ENCODE data around the gene GCAT.

The GCAT gene

DNA sequence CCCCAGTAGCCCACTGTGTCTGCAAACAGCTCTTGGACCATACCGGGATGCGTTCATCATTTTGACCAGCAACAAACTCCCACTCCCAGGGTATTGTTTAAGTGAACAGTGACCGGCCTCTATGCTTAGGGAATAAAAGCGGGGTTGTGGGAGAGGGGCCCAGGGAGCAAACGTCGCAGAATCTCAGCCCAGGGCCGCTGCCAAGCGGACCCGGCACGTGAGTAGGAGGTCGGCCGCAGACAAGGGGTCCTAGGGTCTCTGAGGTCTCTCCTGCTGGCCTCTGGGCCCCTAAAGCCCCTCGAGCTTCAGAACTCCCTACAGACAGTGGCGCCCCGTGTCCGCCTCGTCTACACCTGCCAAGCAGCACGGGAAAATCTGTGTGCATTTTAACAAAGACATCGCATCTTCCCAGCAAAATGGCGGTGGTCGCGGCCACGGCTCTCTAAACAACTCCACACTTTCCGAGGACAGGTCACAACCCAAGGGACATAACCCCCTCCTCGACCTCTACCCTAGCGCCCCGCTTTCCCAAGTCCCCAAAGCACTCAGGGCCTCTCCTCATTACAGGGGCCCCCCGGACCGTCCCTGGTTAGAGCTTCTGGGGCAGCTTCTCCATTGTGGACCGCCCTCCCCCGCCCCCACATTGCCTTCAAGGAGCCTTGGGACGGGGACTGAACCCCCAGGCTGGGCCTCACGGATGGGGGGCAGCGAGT is 3.9 kb upstream of the GCAT start:
- no peak for DNase-seq (ENCODE audit: low read depth, low spot score)
- Histone ChIP-seq H3K27ac (no peak overlapping the region), H3K9ac (ENCODE audit: insufficient read length) (peak overlapping the region; percentile 84), H3K4me3 (peak overlapping the region; percentile 79; the same call in 1 of the 2 replicates), H3K36me3 (ENCODE audit: insufficient read depth, low read length) (no peaks in the 10 kb centered on the region), H3K9me3 (ENCODE audit: low read depth, low read length) (no peaks in the 10 kb centered on the region)
- no peak for TF ChIP-seq FOXP2 (optimal IDR thresholded peaks at IDR 0.05; ENCODE audit: control extremely low read depth, extremely low read length, insufficient read depth)
- TF ChIP-seq EZH2 (IDR thresholded peaks at IDR 0.05) = no peak
- TF ChIP-seq POLR2AphosphoS5 (IDR thresholded peaks at IDR 0.05; ENCODE audit: borderline replicate concordance, low read depth, low read length) = no peak

GRCh38 chr22:37804352-37804880 is 3.3 kb upstream of the GCAT start:
- Histone ChIP-seq H3K9ac (ENCODE audit: insufficient read length) (peak overlapping the region; percentile 84), H3K27ac (peak overlapping the region; percentile 87), H3K36me3 (ENCODE audit: insufficient read depth, low read length) (no peaks in the 10 kb centered on the region), H3K4me3 (peak overlapping the region; percentile 79), H3K9me3 (ENCODE audit: low read depth, low read length) (no peaks in the 10 kb centered on the region)
- TF ChIP-seq FOXP2 (optimal IDR thresholded peaks at IDR 0.05; ENCODE audit: control extremely low read depth, extremely low read length, insufficient read depth) (no peak), EZH2 (IDR thresholded peaks at IDR 0.05) (no peak), POLR2AphosphoS5 (IDR thresholded peaks at IDR 0.05; ENCODE audit: borderline replicate concordance, low read depth, low read length) (no peak)
- DNase-seq (ENCODE audit: low read depth, low spot score) = no peak

- Histone ChIP-seq H3K9me3 (ENCODE audit: low read depth, low read length) (no peaks in the 10 kb centered on the region), H3K27ac (peak overlapping the region; percentile 87), H3K9ac (ENCODE audit: insufficient read length) (peak overlapping the region; percentile 84), H3K36me3 (ENCODE audit: insufficient read depth, low read length) (no peaks in the 10 kb centered on the region), H3K4me3 (peak overlapping the region; percentile 79)
- DNase-seq (ENCODE audit: low read depth, low spot score) = no peak
- TF ChIP-seq POLR2AphosphoS5 (IDR thresholded peaks at IDR 0.05; ENCODE audit: borderline replicate concordance, low read depth, low read length) (peak; percentile 82), FOXP2 (optimal IDR thresholded peaks at IDR 0.05; ENCODE audit: control extremely low read depth, extremely low read length, insufficient read depth) (no peak)
These were observed 2.6 kb upstream of the GCAT start for GRCh38 chr22:37804881-37805809.

DNA sequence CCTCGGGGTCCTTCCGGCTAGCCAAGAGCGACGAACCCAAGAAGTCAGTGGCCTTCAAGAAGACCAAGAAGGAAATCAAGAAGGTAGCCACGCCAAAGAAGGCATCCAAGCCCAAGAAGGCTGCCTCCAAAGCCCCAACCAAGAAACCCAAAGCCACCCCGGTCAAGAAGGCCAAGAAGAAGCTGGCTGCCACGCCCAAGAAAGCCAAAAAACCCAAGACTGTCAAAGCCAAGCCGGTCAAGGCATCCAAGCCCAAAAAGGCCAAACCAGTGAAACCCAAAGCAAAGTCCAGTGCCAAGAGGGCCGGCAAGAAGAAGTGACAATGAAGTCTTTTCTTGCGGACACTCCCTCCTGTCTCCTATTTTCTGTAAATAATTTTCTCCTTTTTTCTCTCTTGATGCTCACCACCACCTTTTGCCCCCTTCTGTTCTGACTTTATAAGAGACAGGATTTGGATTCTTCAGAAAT is 1.9 kb upstream of the GCAT start:
- Histone ChIP-seq H3K36me3 (ENCODE audit: insufficient read depth, low read length) (no peaks in the 10 kb centered on the region), H3K9me3 (ENCODE audit: low read depth, low read length) (no peaks in the 10 kb centered on the region), H3K27ac (no peak overlapping the region), H3K9ac (ENCODE audit: insufficient read length) (peak overlapping the region; percentile 84), H3K4me3 (peak overlapping the region; percentile 79)
- no peak for DNase-seq (ENCODE audit: low read depth, low spot score)
- TF ChIP-seq EZH2 (IDR thresholded peaks at IDR 0.05) = no peak
- no peak for TF ChIP-seq POLR2AphosphoS5 (IDR thresholded peaks at IDR 0.05; ENCODE audit: borderline replicate concordance, low read depth, low read length)
- TF ChIP-seq FOXP2 (optimal IDR thresholded peaks at IDR 0.05; ENCODE audit: control extremely low read depth, extremely low read length, insufficient read depth) = no peak

- DNase-seq (ENCODE audit: low read depth, low spot score) = no peak
- Histone ChIP-seq H3K4me3 (peak overlapping the region; percentile 79), H3K36me3 (ENCODE audit: insufficient read depth, low read length) (no peaks in the 10 kb centered on the region), H3K9ac (ENCODE audit: insufficient read length) (peak overlapping the region; percentile 84), H3K27ac (peak overlapping the region; percentile 12; the same call in 1 of the 2 replicates), H3K9me3 (ENCODE audit: low read depth, low read length) (no peaks in the 10 kb centered on the region)
- TF ChIP-seq POLR2AphosphoS5 (IDR thresholded peaks at IDR 0.05; ENCODE audit: borderline replicate concordance, low read depth, low read length) (no peak), EZH2 (IDR thresholded peaks at IDR 0.05) (no peak), FOXP2 (optimal IDR thresholded peaks at IDR 0.05; ENCODE audit: control extremely low read depth, extremely low read length, insufficient read depth) (no peak)
These were observed 1.1 kb upstream of the GCAT start for GRCh38 chr22:37806409-37807333.

DNA sequence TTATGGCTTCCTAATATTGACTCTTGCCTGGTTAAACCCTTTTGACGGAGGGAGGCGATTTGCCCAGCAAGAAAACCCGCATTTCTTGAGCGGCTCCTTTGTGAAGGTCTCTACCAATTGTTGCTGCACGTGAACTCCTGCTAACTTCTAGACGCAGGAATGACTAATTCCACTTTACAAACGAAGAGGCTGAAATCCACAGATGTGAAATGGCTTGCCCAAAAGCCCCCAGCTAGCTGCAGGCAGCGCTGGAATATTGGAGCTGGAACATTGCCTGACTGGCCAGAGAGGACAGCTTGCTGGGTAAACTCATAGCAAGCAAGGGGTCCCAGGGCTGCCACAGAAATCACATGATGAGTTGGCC is 542 bp downstream of the GCAT start:
- no peak for DNase-seq (ENCODE audit: low read depth, low spot score)
- Histone ChIP-seq H3K9ac (ENCODE audit: insufficient read length) (peak overlapping the region; percentile 79), H3K27ac (no peak overlapping the region)

DNA sequence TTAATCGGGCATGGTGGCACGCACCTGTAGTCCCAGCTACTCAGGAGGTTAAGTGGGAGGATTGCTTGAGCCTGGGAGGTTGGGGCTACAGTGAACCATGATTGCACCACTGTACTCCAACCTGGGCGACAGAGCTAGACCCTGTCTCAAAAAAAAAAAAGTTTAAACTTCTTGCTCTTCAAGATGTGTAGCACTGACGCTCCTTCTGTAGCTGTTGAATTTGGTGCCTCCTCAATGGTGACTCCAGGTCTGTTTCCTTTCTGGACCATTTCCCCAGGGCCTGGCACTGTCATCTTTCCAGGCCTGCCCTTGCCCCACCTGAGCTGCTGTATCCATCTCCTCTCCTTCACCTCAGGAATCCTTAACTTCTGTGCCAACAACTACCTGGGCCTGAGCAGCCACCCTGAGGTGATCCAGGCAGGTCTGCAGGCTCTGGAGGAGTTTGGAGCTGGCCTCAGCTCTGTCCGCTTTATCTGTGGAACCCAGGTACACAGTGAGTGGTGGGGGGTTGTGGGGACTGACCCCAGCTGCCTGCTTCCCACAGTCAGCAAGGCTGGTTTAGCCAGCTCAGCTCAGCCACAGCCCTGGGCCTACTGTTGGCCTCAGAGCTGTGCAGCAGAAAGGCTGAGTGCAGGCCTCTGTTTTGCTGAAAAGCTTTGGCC is 2.1 kb downstream of the GCAT start:
- no peak for DNase-seq (ENCODE audit: low read depth, low spot score)
- Histone ChIP-seq H3K36me3 (ENCODE audit: insufficient read depth, low read length) (no peaks in the 10 kb centered on the region), H3K4me3 (no peak overlapping the region), H3K27ac (no peak overlapping the region), H3K9ac (ENCODE audit: insufficient read length) (no peak overlapping the region), H3K9me3 (ENCODE audit: low read depth, low read length) (no peaks in the 10 kb centered on the region)
- TF ChIP-seq EZH2 (IDR thresholded peaks at IDR 0.05) (no peak), FOXP2 (optimal IDR thresholded peaks at IDR 0.05; ENCODE audit: control extremely low read depth, extremely low read length, insufficient read depth) (no peak), POLR2AphosphoS5 (IDR thresholded peaks at IDR 0.05; ENCODE audit: borderline replicate concordance, low read depth, low read length) (no peak)

More for the DNA sequence above, 542 bp downstream of the GCAT start:
- H3K4me3 ChIP-seq = peak overlapping the region; percentile 79
- no peaks in the 10 kb centered on the region for H3K9me3 ChIP-seq (ENCODE audit: low read depth, low read length)
- no peak for TF ChIP-seq FOXP2 (optimal IDR thresholded peaks at IDR 0.05; ENCODE audit: control extremely low read depth, extremely low read length, insufficient read depth)
- TF ChIP-seq POLR2AphosphoS5 (IDR thresholded peaks at IDR 0.05; ENCODE audit: borderline replicate concordance, low read depth, low read length) = no peak
- TF ChIP-seq EZH2 (IDR thresholded peaks at IDR 0.05) = no peak
- no peaks in the 10 kb centered on the region for H3K36me3 ChIP-seq (ENCODE audit: insufficient read depth, low read length)
